GM19035 (cell line): Measurements from ENCODE around the gene PCDHGA1.
A peak's percentile ranks its signal among the peaks of the same experiment; 100 is the strongest.
"Not testable (repeated sequence)": the region's sequence is repeated elsewhere in the genome, so short reads cannot be mapped to it uniquely, and the experiment has no call there.

Experiments used
- ATAC-seq: cut with Tn5 transposase; IDR thresholded peaks from one replicate; pipeline ENCODE4 v1.9.1; 2021; ENCODE audit not compliant: unreplicated experiment

PCDHGA1 gene

GRCh38 chr5:141382469-141383294, 52.4 kb downstream of the PCDHGA1 start, which contains the start of gene PCDHGA7:
TSS of gene PCDHGA7 (plus strand) at chr5:141382742. CDS start at chr5:141382900, 158 bp downstream.
- ATAC-seq, result no peak

- ATAC-seq, result no peak
Observed at GRCh38 chr5:141383345-141383744, 53.0 kb downstream of the PCDHGA1 start.

GRCh38 chr5:141384471-141385267, 54.4 kb downstream of the PCDHGA1 start:
- no peak for ATAC-seq

GRCh38 chr5:141387557-141388311, 57.4 kb downstream of the PCDHGA1 start, which contains the start of gene PCDHGB4:
TSS of gene PCDHGB4 (plus strand) at chr5:141387698. CDS start at chr5:141387885, 187 bp downstream.
- ATAC-seq, result peak; percentile 90

GRCh38 chr5:141388661-141389060, 58.3 kb downstream of the PCDHGA1 start:
- ATAC-seq, result no peak

GRCh38 chr5:141389153-141390042, 59.1 kb downstream of the PCDHGA1 start:
- no peak for ATAC-seq

GRCh38 chr5:141392429-141393198, 62.3 kb downstream of the PCDHGA1 start, which contains the start of gene PCDHGA8:
TSS of gene PCDHGA8 (plus strand) at chr5:141392633. CDS start at chr5:141392814, 181 bp downstream.
- no peak for ATAC-seq

GRCh38 chr5:141393267-141393666, 63.0 kb downstream of the PCDHGA1 start:
- no peak for ATAC-seq

GRCh38 chr5:141394401-141395187, 64.3 kb downstream of the PCDHGA1 start:
- not testable (repeated sequence) for ATAC-seq

GRCh38 chr5:141397756-141398551, 67.6 kb downstream of the PCDHGA1 start, which contains the start of gene PCDHGB5:
TSS of gene PCDHGB5 (plus strand) at chr5:141397947. CDS start at chr5:141398128, 181 bp downstream.
- ATAC-seq, result peak; percentile 97

- ATAC-seq, result no peak
Observed at GRCh38 chr5:141398608-141399007, 68.3 kb downstream of the PCDHGA1 start.

GRCh38 chr5:141399555-141400258, 69.4 kb downstream of the PCDHGA1 start:
- ATAC-seq, result no peak

GRCh38 chr5:141402553-141403243, 72.4 kb downstream of the PCDHGA1 start, which contains the start of gene PCDHGA9:
TSS of gene PCDHGA9 (plus strand) at chr5:141402778. CDS start at chr5:141402953, 175 bp downstream.
- ATAC-seq, result no peak

- no peak for ATAC-seq
Observed at GRCh38 chr5:141403387-141403786, 73.1 kb downstream of the PCDHGA1 start.

GRCh38 chr5:141407790-141408505, 77.6 kb downstream of the PCDHGA1 start, which contains the start of gene PCDHGB6:
TSS of gene PCDHGB6 (plus strand) at chr5:141408021. CDS start at chr5:141408203, 182 bp downstream.
- not testable (repeated sequence) for ATAC-seq
